Ascending aorta (tissue), 2 donors: ENCODE measurements around the gene NPR2. TPM values are rescaled to one million over a fixed set of nuclear protein-coding genes. Genes with fewer than 3 reads are reported as not detected.

Experiments
- DNase-seq, 2 donors: peaks; one replicate each; pipeline ENCODE4 v3.0.0-alpha.2; 2019; ENCODE audit warnings: low spot score in 2 of 2
- H3K27ac ChIP-seq, 2 donors: fragments of 200-600 bp; sonication (generic); one replicate each; pipeline ENCODE4 v1.5.1; 2016 to 2017; ENCODE audit warnings: mild to moderate bottlenecking in 1 of 2
- H3K27me3 ChIP-seq: fragments of 200-600 bp; sonication (generic); one replicate; pipeline ENCODE4 v1.5.1; 2017
- H3K36me3 ChIP-seq, 2 donors: fragments of 200-600 bp; sonication (generic); one replicate each; pipeline ENCODE4 v1.5.1; 2016
- H3K4me1 ChIP-seq, 2 donors: fragments of 200-600 bp; sonication (generic); one replicate each; pipeline ENCODE4 v1.5.1; 2016 to 2017; ENCODE audit warnings: mild to moderate bottlenecking in 1 of 2
- H3K4me3 ChIP-seq, 2 donors: fragments of 200-600 bp; sonication (generic); one replicate each; pipeline ENCODE4 v1.5.1; 2016 to 2017; ENCODE audit warnings: mild to moderate bottlenecking in 1 of 2
- H3K9me3 ChIP-seq, 2 donors: fragments of 200-600 bp; sonication (generic); one replicate each; pipeline ENCODE4 v1.5.1; 2016
- intact Hi-C: fragments of 100-400 bp; cut with DNase I; formaldehyde crosslinking; loops from one replicate; pipeline ENCODE4 v1.15.1; 2023
- total RNA-seq: library from RNA; depleted of rRNA; stranded (reverse); fragments of >200 nt; gene quantifications from one replicate; pipeline ENCODE4 v1.1.0, GENCODE V29; 2016
- TF ChIP-seq, protein P1 (sequence below), 3 experiments: fragments of 200-600 bp in 2 of 3; fragments of 450-650 bp in 1 of 3; sonication (generic) in 2 of 3; IDR thresholded peaks; one replicate each; pipeline ENCODE4 v1.5.1; 2016 to 2019; ENCODE audit warnings: antibody characterized with exemption in 3 of 3, mild to moderate bottlenecking in 1 of 3, moderate library complexity in 1 of 3

The NPR2 gene
- total RNA-seq, 1 donor from 2014 or later = 7.3 TPM

DNA sequence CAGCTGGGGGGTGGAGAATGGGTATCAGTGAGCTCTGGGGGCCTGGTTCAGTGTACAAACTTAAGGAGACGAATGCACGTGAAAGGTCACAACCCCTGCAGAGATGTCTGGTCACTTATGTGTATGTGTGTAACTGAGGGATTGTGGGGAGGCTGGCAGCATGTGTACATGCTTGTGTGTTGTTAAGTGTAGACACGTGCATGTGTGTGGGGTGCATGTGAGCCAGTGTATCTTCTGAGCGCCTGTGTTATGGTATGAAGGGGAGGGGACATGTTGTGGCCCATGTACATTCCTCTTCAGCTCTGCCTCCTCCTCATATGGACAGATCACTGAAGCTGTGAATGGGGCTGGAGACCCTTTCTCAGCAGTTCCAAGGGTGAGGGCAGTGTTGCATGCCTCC lies 39.6 kb downstream of the NPR2 start:
- H3K9me3 ChIP-seq = no peaks in the 10 kb centered on the region
- no peaks in the 10 kb centered on the region for H3K27me3 ChIP-seq
- H3K4me1 ChIP-seq = peaks cover 10 to 33% of the 10 kb centered on the region in 2 donors
- TF ChIP-seq, protein P1, sequence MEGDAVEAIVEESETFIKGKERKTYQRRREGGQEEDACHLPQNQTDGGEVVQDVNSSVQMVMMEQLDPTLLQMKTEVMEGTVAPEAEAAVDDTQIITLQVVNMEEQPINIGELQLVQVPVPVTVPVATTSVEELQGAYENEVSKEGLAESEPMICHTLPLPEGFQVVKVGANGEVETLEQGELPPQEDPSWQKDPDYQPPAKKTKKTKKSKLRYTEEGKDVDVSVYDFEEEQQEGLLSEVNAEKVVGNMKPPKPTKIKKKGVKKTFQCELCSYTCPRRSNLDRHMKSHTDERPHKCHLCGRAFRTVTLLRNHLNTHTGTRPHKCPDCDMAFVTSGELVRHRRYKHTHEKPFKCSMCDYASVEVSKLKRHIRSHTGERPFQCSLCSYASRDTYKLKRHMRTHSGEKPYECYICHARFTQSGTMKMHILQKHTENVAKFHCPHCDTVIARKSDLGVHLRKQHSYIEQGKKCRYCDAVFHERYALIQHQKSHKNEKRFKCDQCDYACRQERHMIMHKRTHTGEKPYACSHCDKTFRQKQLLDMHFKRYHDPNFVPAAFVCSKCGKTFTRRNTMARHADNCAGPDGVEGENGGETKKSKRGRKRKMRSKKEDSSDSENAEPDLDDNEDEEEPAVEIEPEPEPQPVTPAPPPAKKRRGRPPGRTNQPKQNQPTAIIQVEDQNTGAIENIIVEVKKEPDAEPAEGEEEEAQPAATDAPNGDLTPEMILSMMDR (IDR thresholded peaks at IDR 0.05) = no peak
- H3K27ac ChIP-seq = no peak overlapping the region
- DNase-seq = no peak
- intact Hi-C loops = no loop called here
- no peak overlapping the region for H3K4me3 ChIP-seq
- H3K36me3 ChIP-seq = no peaks in the 10 kb centered on the region

DNA sequence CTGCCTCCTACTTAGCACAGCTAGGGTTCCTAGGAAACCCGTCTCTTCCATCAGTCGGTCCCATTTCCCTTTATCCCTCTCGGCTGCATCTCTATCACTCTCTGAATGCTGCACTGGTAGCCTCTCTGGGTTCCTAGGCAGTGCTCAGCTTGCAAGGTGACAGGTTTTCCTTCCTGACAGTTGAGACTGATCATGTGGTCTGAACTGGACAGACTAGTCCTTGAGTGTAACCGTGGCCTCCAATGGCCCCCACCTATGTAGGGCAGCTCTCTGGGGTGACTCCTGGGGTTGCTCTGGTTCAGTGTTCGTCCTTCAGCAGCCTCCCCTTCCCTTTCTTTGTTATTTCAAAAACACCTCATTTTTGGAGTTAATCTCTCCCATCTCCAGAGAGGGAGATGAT lies 41.4 kb downstream of the NPR2 start:
- intact Hi-C loops = no loop called here
- Histone ChIP-seq H3K9me3 (no peaks in the 10 kb centered on the region), H3K27ac (peak overlapping the region; percentile 22 to 64), H3K4me1 (peaks cover 10 to 28% of the 10 kb centered on the region in 2 donors), H3K36me3 (no peaks in the 10 kb centered on the region), H3K4me3 (no peak overlapping the region), H3K27me3 (no peaks in the 10 kb centered on the region)
- no peak for DNase-seq
- TF ChIP-seq, protein P1 (IDR thresholded peaks at IDR 0.05) = no peak

DNA sequence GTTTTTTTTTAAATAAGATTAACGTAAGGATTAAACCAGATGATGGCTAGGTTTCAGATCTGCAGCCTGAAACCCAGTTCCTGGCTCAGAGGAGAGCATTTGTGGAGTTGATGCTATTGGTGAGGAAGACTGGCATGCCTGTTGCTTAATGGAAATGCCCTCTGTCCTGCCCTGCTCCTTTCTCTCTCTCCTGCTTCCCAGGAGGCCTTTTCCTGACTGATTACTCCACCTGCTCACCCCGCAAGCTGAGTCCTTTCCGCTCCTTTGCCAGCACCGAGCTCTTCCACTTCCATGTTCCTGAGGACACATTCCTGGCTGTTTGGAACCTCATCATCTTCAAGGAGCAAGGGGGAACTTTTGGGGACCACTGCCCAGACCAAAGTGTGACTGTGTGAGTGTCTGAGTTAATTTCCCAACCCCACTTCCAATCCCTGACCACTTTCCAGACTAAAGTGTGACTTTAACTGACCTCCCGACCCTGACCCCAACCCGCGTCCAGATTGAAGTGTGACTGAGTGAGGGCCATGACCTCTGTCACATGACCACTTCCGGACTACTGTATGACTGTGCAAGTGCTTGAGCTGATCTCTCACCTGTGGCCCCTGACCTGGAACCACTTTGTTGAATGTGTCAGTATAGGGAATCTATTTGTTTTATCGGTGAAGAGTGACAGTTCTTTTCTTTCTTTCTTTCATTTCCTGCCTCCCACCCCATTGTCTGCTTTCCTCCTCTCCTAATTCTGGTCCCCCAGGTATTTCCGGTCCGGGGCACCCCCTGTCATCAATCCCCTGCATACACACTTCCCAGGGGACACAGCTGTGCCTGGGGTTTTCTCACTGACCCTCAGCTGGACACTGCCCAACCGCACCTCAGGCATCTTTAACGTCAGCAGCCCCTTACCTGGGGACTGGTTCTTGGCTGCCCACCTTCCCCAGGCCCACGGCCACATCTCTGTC lies 43.1 kb downstream of the NPR2 start:
- DNase-seq = no peak
- H3K4me1 ChIP-seq = peaks cover 4 to 25% of the 10 kb centered on the region in 2 donors
- H3K36me3 ChIP-seq = no peaks in the 10 kb centered on the region
- H3K9me3 ChIP-seq = no peaks in the 10 kb centered on the region
- TF ChIP-seq, protein P1 (IDR thresholded peaks at IDR 0.05) = no peak
- intact Hi-C loops = no loop called here
- no peaks in the 10 kb centered on the region for H3K27me3 ChIP-seq
- H3K27ac ChIP-seq = peak overlapping the region; percentile 15 to 64
- H3K4me3 ChIP-seq = no peak overlapping the region

DNA sequence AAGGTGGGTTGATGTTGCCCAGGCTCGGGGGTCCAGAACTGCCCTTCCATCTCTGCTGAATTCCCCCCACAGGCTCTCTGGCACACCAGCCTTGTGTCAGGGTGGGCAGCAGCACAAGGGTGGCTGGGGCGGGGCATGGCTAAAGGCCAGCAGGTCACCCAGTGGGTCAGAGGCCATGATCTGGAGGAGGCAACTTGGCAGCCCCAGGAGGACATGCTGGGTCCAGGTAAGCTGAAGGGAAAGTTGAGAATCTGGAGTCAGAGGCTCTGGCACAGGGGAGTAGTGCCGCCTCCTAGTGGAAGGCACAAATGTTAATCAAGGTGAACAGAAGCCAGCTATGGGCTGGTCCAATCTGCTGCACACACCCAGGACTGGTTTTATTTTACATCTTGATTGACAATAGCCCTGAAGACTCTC lies 43.8 kb downstream of the NPR2 start:
- no peaks in the 10 kb centered on the region for H3K36me3 ChIP-seq
- no peaks in the 10 kb centered on the region for H3K9me3 ChIP-seq
- H3K27ac ChIP-seq = peak overlapping the region in 1 of 2 donors; percentile 12
- intact Hi-C loops = no loop called here
- no peak for DNase-seq
- peaks cover 0 to 20% of the 10 kb centered on the region in 2 donors for H3K4me1 ChIP-seq
- no peak overlapping the region for H3K4me3 ChIP-seq
- TF ChIP-seq, protein P1 (IDR thresholded peaks at IDR 0.05) = no peak
- no peaks in the 10 kb centered on the region for H3K27me3 ChIP-seq

DNA sequence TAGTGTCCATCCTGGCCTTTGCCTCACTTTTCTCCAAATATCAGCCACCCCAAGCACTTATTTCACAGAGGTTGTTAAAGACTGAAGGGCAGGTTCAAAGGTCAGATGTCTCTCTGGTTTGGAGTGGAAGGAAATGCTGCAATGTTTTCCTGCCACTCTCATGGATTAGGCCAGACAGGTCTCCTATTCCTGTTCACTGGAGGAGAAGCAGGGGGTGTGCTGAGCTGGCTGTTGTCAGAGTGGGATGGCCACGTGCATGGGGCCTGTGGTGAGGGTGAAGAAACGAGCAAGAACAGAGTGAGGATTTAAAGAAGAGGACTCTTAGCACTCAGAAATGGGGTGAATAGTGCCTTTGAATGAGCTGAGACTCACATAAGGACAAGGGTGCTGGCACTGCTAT lies 44.4 kb downstream of the NPR2 start:
- no peak for DNase-seq
- H3K4me1 ChIP-seq = peaks cover 0 to 16% of the 10 kb centered on the region in 2 donors
- no peaks in the 10 kb centered on the region for H3K9me3 ChIP-seq
- intact Hi-C loops = no loop called here
- TF ChIP-seq, protein P1 (IDR thresholded peaks at IDR 0.05) = no peak
- H3K36me3 ChIP-seq = no peaks in the 10 kb centered on the region
- H3K4me3 ChIP-seq = no peak overlapping the region
- H3K27me3 ChIP-seq = no peaks in the 10 kb centered on the region
- H3K27ac ChIP-seq = peak overlapping the region in 1 of 2 donors; percentile 12
